GM12878 (cell line): ENCODE measurements around the gene ATP6V1G1. TPM values are rescaled to one million over a fixed set of nuclear protein-coding genes. Genes with fewer than 3 reads are reported as not detected.

Experiments
- ATAC-seq: fragments of 200-7000 bp; cut with Tn5 transposase; 3 replicates; pipeline ENCODE4 v1.9.1; 2020; ENCODE audit warnings: mild to moderate bottlenecking, moderate library complexity
- BruUV-seq: library from RNA; stranded (reverse); fragments of 400-500 nt; replicated peaks from 2 replicates; lab custom pipeline; 2021; lab: Mats Ljungman, UMichigan
- CTCF ChIA-PET: fragments of 300-600 bp; sonication (Branson Sonifier 250); formaldehyde crosslinking; extraction: SDS; loops from one replicate; lab custom pipeline; 2021; ENCODE audit warnings: inconsistent platforms; lab: Yijun Ruan, JAX
- POLR2A ChIA-PET: fragments of 350-600 bp; formaldehyde crosslinking; extraction: SDS; loops from one replicate; lab custom pipeline; 2021; ENCODE audit warnings: inconsistent platforms; lab: Charles Lee
- RAD21 ChIA-PET: fragments of 300-600 bp; sonication (Branson Sonifier 250); formaldehyde crosslinking; loops from one replicate; lab custom pipeline; 2023; ENCODE audit warnings: antibody characterized with exemption; ENCODE audit not compliant: unreplicated experiment; lab: Charles Lee
- SMC1A ChIA-PET: fragments of 300-600 bp; sonication (Branson Sonifier 250); formaldehyde crosslinking; loops from one replicate; lab custom pipeline; 2023; ENCODE audit not compliant: unreplicated experiment, uncharacterized antibody; lab: Charles Lee
- DNase-seq: peaks from one replicate; pipeline ENCODE4 v3.0.0-alpha.2; 2011; ENCODE audit warnings: low read depth, low spot score
- FAIRE-seq: peaks from 3 replicates; lab custom pipeline; 2011; peaks lifted over from hg19 to GRCh38; lab: Jason Lieb, UNC
- H2AFZ ChIP-seq: 2 replicates; pipeline ENCODE4 v1.6.0; 2011; ENCODE audit warnings: low read depth, low read length, control low read depth; ENCODE audit not compliant: control insufficient read depth
- H3K27ac ChIP-seq: 2 replicates; pipeline ENCODE4 v1.5.1; 2011; ENCODE audit warnings: control low read depth; ENCODE audit not compliant: control insufficient read depth, insufficient read depth
- H3K27me3 ChIP-seq, 2 experiments: replicated peaks in 1 of 2; 2 replicates each; pipeline versions ENCODE4 v1.6.0 to v1.6.1; 2011; ENCODE audit warnings: low read length in 1 of 2; ENCODE audit not compliant: control insufficient read depth in 2 of 2, insufficient read depth in 2 of 2
- H3K36me3 ChIP-seq, 2 experiments: 2 replicates each; pipeline ENCODE4 v1.5.1; 2011; ENCODE audit warnings: low read length in 1 of 2; ENCODE audit not compliant: control insufficient read depth in 2 of 2, insufficient read depth in 2 of 2
- H3K4me1 ChIP-seq: 2 replicates; pipeline ENCODE4 v1.6.1; 2011; ENCODE audit warnings: mild to moderate bottlenecking, low read length, moderate library complexity, mixed read lengths; ENCODE audit not compliant: control insufficient read depth, insufficient read depth
- H3K4me2 ChIP-seq: 2 replicates; pipeline ENCODE4 v1.6.0; 2011; ENCODE audit warnings: control low read depth; ENCODE audit not compliant: control insufficient read depth, insufficient read depth
- H3K4me3 ChIP-seq: fragments of 200-600 bp; sonication (generic); 2 replicates; pipeline ENCODE4 v1.5.1; 2016
- H3K79me2 ChIP-seq: 2 replicates; pipeline ENCODE4 v1.6.0; 2011; ENCODE audit warnings: low read length; ENCODE audit not compliant: control insufficient read depth, insufficient read depth
- H3K9ac ChIP-seq: 2 replicates; pipeline ENCODE4 v1.8.0; 2011; ENCODE audit warnings: low read length, control low read depth, mixed read lengths; ENCODE audit not compliant: control insufficient read depth, insufficient read depth
- H3K9me3 ChIP-seq: replicated peaks from 3 replicates; pipeline ENCODE4 v1.5.1; 2011; ENCODE audit warnings: mild to moderate bottlenecking, low read length; ENCODE audit not compliant: control insufficient read depth, insufficient read depth
- H4K20me1 ChIP-seq: 2 replicates; pipeline ENCODE4 v1.6.0; 2011; ENCODE audit not compliant: control insufficient read depth, insufficient read depth
- CBFB ChIP-seq: IDR thresholded peaks from 2 replicates; pipeline ENCODE4 v1.6.1; 2016; ENCODE audit warnings: antibody characterized with exemption, low read depth
- CEBPZ ChIP-seq: fragments of 150-350 bp; IDR thresholded peaks from 2 replicates; pipeline ENCODE4 v1.6.1; 2016; ENCODE audit warnings: low read depth, low read length
- EP300 ChIP-seq, 2 experiments: fragments of 150-350 bp in 1 of 2; IDR thresholded peaks; 2 replicates each; pipeline ENCODE4 v1.6.1; 2011 to 2012; ENCODE audit warnings: low read depth in 2 of 2, low read length in 2 of 2, borderline replicate concordance in 1 of 2, improper control_type of control experiment in 1 of 2, inconsistent platforms in 1 of 2; ENCODE audit not compliant: control insufficient read depth in 1 of 2
- FOXM1 ChIP-seq: IDR thresholded peaks from 2 replicates; pipeline ENCODE4 v1.6.1; 2012; ENCODE audit warnings: low read depth, mild to moderate bottlenecking, inconsistent platforms, low read length, moderate library complexity
- MAX ChIP-seq: IDR thresholded peaks from 2 replicates; pipeline ENCODE4 v1.6.1; 2012; ENCODE audit warnings: low read depth, low read length, improper control_type of control experiment
- MYC ChIP-seq: IDR thresholded peaks from 2 replicates; pipeline ENCODE4 v1.6.1; 2011; ENCODE audit warnings: mild to moderate bottlenecking, low read length, moderate library complexity, inconsistent platforms; ENCODE audit not compliant: insufficient read depth, insufficient replicate concordance, insufficient read length, severe bottlenecking
- NR2F1 ChIP-seq: fragments of 450-650 bp; conservative IDR thresholded peaks from 2 replicates; pipeline ENCODE4 v1.6.1; 2017; ENCODE audit warnings: mild to moderate bottlenecking
- POU2F2 ChIP-seq: IDR thresholded peaks from 3 replicates; pipeline ENCODE4 v1.6.1; 2011; ENCODE audit warnings: low read depth, mild to moderate bottlenecking, low read length, borderline replicate concordance
- RCOR1 ChIP-seq: conservative IDR thresholded peaks from 2 replicates; pipeline ENCODE4 v1.6.1; 2012; ENCODE audit warnings: low read depth, low read length, improper control_type of control experiment
- WGBS: methylation state at CpG from one replicate; pipeline ENCODE4 v1.1.6; 2016; ENCODE audit warnings: low lambda C conversion rate; ENCODE audit not compliant: insufficient replicate concordance, insufficient coverage; ENCODE audit errors: missing lambda C conversion rate; 5-methylcytosine and 5-hydroxymethylcytosine counted together
- in situ Hi-C: fragments of 300-500 bp; cut with MboI; formaldehyde crosslinking; loops from 9 replicates; pipeline ENCODE4 v1.14.3; 2018; ENCODE audit warnings: mixed read lengths
- intact Hi-C: fragments of 100-400 bp; cut with micrococcal nuclease; formaldehyde crosslinking; loops from one replicate; pipeline ENCODE4 v1.14.2; 2022; ENCODE audit not compliant: unreplicated experiment
- polyA plus RNA-seq, 11 experiments: library from polyadenylated mRNA; depleted of rRNA in 4 of 11; unstranded in 6 of 11; stranded (reverse) in 5 of 11; fragments of >200 nt; fragmentation: Nextera tagmentation in 4 of 11; fragmentation: Illumina TruSeq in 1 of 11; extraction: Ambion mirVana in 4 of 11; extraction: Trizol in 1 of 11; gene quantifications; 1 replicate in 1 of 11; 2 replicates in 10 of 11; pipeline versions ENCODE4 v1.2.1 to v1.2.3, GENCODE V29; 2011 to 2016; ENCODE audit warnings: inconsistent platforms in 2 of 11, missing spikeins in 2 of 11, low read depth in 1 of 11
- total RNA-seq, 4 experiments: library from RNA; depleted of rRNA in 3 of 4; stranded (reverse); fragments of >200 nt in 3 of 4; fragmentation: Illumina TruSeq in 1 of 4; extraction: Trizol in 1 of 4; gene quantifications; 2 replicates each; pipeline versions ENCODE4 v1.2.1 to v1.2.3, GENCODE V29; 2013 to 2021

ATP6V1G1 gene
- total and polyA plus RNA-seq, 10 of the 15 experiments (the other 5 are each of a cell fraction or from before 2014, with no cell fraction given): 34.2 to 204 (median 82.5) TPM

- no peaks in the 10 kb centered on the region for H3K9me3 ChIP-seq
- DNase-seq: no peak
- H2AFZ ChIP-seq: no peak overlapping the region
- TF ChIP-seq MAX (no peak), MYC (no peak)
- ATAC-seq: no peak
- no TSS peak for BruUV-seq
- ChIA-PET CTCF (no interaction called here), POLR2A (no interaction called here), SMC1A (interaction anchor here (1.1 to 2.3 kb wide), 3 partner anchors 11 to 45 kb away, joined by 3 to 5 read pairs (median 3); no protein-coding TSS in a partner anchor), RAD21 (interaction anchor here (0.6 kb wide), 1 partner anchor 27 kb away, joined by 3 read pairs; the partner anchor contains the start of gene ATP6V1G1)
- H3K36me3 ChIP-seq: no peaks in the 10 kb centered on the region
- H3K4me1 ChIP-seq: no peaks in the 10 kb centered on the region
- no peaks in the 10 kb centered on the region for H4K20me1 ChIP-seq
- no peak overlapping the region for H3K4me2 ChIP-seq
- peaks cover 0 to 2% of the 10 kb centered on the region in 2 experiments; a peak in 1 of 4 replicates for H3K27me3 ChIP-seq
- no peak overlapping the region for H3K4me3 ChIP-seq
- in situ Hi-C loops (no loop called here), intact Hi-C loops (no loop called here)
- no peaks in the 10 kb centered on the region for H3K79me2 ChIP-seq
- H3K27ac ChIP-seq: no peak overlapping the region
- no peak overlapping the region for H3K9ac ChIP-seq
- no peak for FAIRE-seq
- 0% methylated on average over 2 of the region's 2 CpGs for WGBS
Observed at GRCh38 chr9:114559830-114560513, 27.6 kb upstream of the ATP6V1G1 start.

GRCh38 chr9:114560956-114561355 is 26.6 kb upstream of the ATP6V1G1 start:
- FAIRE-seq (no peak), ATAC-seq (no peak), DNase-seq (no peak)
- Histone ChIP-seq H3K9ac (no peak overlapping the region), H4K20me1 (no peaks in the 10 kb centered on the region), H3K27me3 (peaks cover 0 to 2% of the 10 kb centered on the region in 2 experiments; a peak in 1 of 4 replicates), H3K4me1 (no peaks in the 10 kb centered on the region), H3K4me2 (no peak overlapping the region), H3K36me3 (no peaks in the 10 kb centered on the region), H3K27ac (no peak overlapping the region), H3K4me3 (no peak overlapping the region), H3K79me2 (no peaks in the 10 kb centered on the region), H3K9me3 (no peaks in the 10 kb centered on the region), H2AFZ (no peak overlapping the region)
- SMC1A ChIA-PET: interaction anchor here (1.2 to 2.3 kb wide), 3 partner anchors 12 to 43 kb away, joined by 3 to 5 read pairs (median 4); no protein-coding TSS in a partner anchor
- in situ Hi-C loops: no loop called here
- BruUV-seq: no TSS peak
- RAD21 ChIA-PET: no interaction called here
- CTCF ChIA-PET: interaction anchor here (0.6 kb wide), 1 partner anchor 94 kb away, joined by 3 read pairs; no protein-coding TSS in a partner anchor
- TF ChIP-seq EP300 (IDR thresholded peaks at IDR 0.05; ENCODE audit: borderline replicate concordance in 1 of 2, control insufficient read depth in 1 of 2, low read depth in 2 of 2, low read length in 2 of 2) (no peak), POU2F2 (no peak), RCOR1 (no peak), FOXM1 (no peak), CEBPZ (no peak), CBFB (no peak), NR2F1 (no peak)
- POLR2A ChIA-PET: no interaction called here
- WGBS: 39% methylated on average over 3 of the region's 3 CpGs
- intact Hi-C loops: no loop called here
